H7 (cell line): ENCODE results near the gene GID8. TPM values are rescaled to one million over a fixed set of nuclear protein-coding genes. Genes with fewer than 3 reads are reported as not detected.
"Not testable (repeated sequence)": the region's sequence is repeated elsewhere in the genome, so short reads cannot be mapped to it uniquely, and the experiment has no call there.

Experiments used
- DNase-seq: peaks from one replicate; pipeline ENCODE4 v3.0.0; 2012
- H3K27me3 ChIP-seq: 2 replicates; pipeline ENCODE4 v1.6.0; 2011; ENCODE audit warnings: mild to moderate bottlenecking, low read length; ENCODE audit not compliant: control insufficient read depth, insufficient read depth
- H3K36me3 ChIP-seq: replicated peaks from 2 replicates; pipeline ENCODE4 v1.5.1; 2011; ENCODE audit warnings: low read length; ENCODE audit not compliant: control insufficient read depth, insufficient read depth
- H3K4me3 ChIP-seq: 2 replicates; pipeline ENCODE4 v1.5.1; 2011; ENCODE audit warnings: low read depth, mild to moderate bottlenecking, control low read depth, low read length, moderate library complexity; ENCODE audit not compliant: insufficient read depth
- total RNA-seq: library from RNA; depleted of rRNA; stranded (reverse); fragments of >200 nt; shearing (Covaris generic); gene quantifications from 2 replicates; pipeline ENCODE4 v1.2.3, GENCODE V29; 2014

The GID8 gene
- total RNA-seq, 1 experiment from 2014 or later: 49.1 TPM

GRCh38 chr20:62960446-62961309 is 22.7 kb downstream of the GID8 start:
- H3K36me3 ChIP-seq, H3K27me3 ChIP-seq, H3K4me3 ChIP-seq: not testable (repeated sequence)
- peak; percentile 90 for DNase-seq

- no peaks in the 10 kb centered on the region for H3K27me3 ChIP-seq
- H3K4me3 ChIP-seq: peak overlapping the region; percentile 8; the same call in 1 of the 2 replicates
- DNase-seq: peak; percentile 96
- H3K36me3 ChIP-seq: peaks cover 9% of the 10 kb centered on the region
These were observed 23.4 kb downstream of the GID8 start for GRCh38 chr20:62961310-62961783.

GRCh38 chr20:62961799-62962198 is 23.9 kb downstream of the GID8 start:
- Histone ChIP-seq H3K4me3 (no peak overlapping the region), H3K36me3 (peaks cover 9% of the 10 kb centered on the region), H3K27me3 (no peaks in the 10 kb centered on the region)
- DNase-seq: no peak

GRCh38 chr20:62962221-62962879 is 24.4 kb downstream of the GID8 start:
- Histone ChIP-seq H3K27me3 (no peaks in the 10 kb centered on the region), H3K36me3 (peaks cover 9% of the 10 kb centered on the region)
- no peak for DNase-seq

GRCh38 chr20:62962891-62963613 is 25.1 kb downstream of the GID8 start:
- no peak overlapping the region for H3K4me3 ChIP-seq
- no peak for DNase-seq
- H3K36me3 ChIP-seq: peaks cover 4% of the 10 kb centered on the region
- H3K27me3 ChIP-seq: no peaks in the 10 kb centered on the region

More at GRCh38 chr20:62962221-62962879, 24.4 kb downstream of the GID8 start:
- H3K4me3 ChIP-seq: no peak overlapping the region

- no peaks in the 10 kb centered on the region for H3K27me3 ChIP-seq
- DNase-seq: no peak
These were observed 25.9 kb downstream of the GID8 start for GRCh38 chr20:62963614-62964397.

GRCh38 chr20:62964700-62965099 is 26.8 kb downstream of the GID8 start:
- Histone ChIP-seq H3K4me3 (no peak overlapping the region), H3K27me3 (no peaks in the 10 kb centered on the region), H3K36me3 (peaks cover 4% of the 10 kb centered on the region)
- no peak for DNase-seq

More at GRCh38 chr20:62963614-62964397, 25.9 kb downstream of the GID8 start:
- peaks cover 4% of the 10 kb centered on the region for H3K36me3 ChIP-seq
- H3K4me3 ChIP-seq: no peak overlapping the region

GRCh38 chr20:62965363-62965771 is 27.4 kb downstream of the GID8 start:
- no peak overlapping the region for H3K4me3 ChIP-seq
- H3K27me3 ChIP-seq: no peaks in the 10 kb centered on the region
- peaks cover 4% of the 10 kb centered on the region for H3K36me3 ChIP-seq
- DNase-seq: no peak

- Histone ChIP-seq H3K27me3 (no peaks in the 10 kb centered on the region), H3K36me3 (peaks cover 4% of the 10 kb centered on the region), H3K4me3 (no peak overlapping the region)
- DNase-seq: no peak
These were observed 28.5 kb downstream of the GID8 start for GRCh38 chr20:62966212-62967148.

- peaks cover 3% of the 10 kb centered on the region for H3K36me3 ChIP-seq
- DNase-seq: no peak
- H3K4me3 ChIP-seq: no peak overlapping the region
- no peaks in the 10 kb centered on the region for H3K27me3 ChIP-seq
These were observed 29.2 kb downstream of the GID8 start for GRCh38 chr20:62967149-62967501.

- peaks cover 3% of the 10 kb centered on the region for H3K36me3 ChIP-seq
- no peak overlapping the region for H3K4me3 ChIP-seq
- peaks cover 4% of the 10 kb centered on the region for H3K27me3 ChIP-seq
- DNase-seq: no peak
These were observed 29.8 kb downstream of the GID8 start for GRCh38 chr20:62967628-62968351.

- no peak for DNase-seq
- H3K36me3 ChIP-seq: peaks cover under 1% of the 10 kb centered on the region
These were observed 30.6 kb downstream of the GID8 start for GRCh38 chr20:62968378-62969178.

More at GRCh38 chr20:62968378-62969178, 30.6 kb downstream of the GID8 start:
- no peak overlapping the region for H3K4me3 ChIP-seq
- peaks cover 11% of the 10 kb centered on the region for H3K27me3 ChIP-seq
